Coronary artery (tissue), 2 donors: Measurements from ENCODE around the gene PIK3C2B.
"Not testable (repeated sequence)": the region's sequence is repeated elsewhere in the genome, so short reads cannot be mapped to it uniquely, and the experiment has no call there.

ENCODE experiments used
- DNase-seq: peaks from one replicate; pipeline ENCODE4 v3.0.0-alpha.2; 2017; ENCODE audit warnings: low spot score
- H3K27ac ChIP-seq, 2 donors: fragments of 200-600 bp; sonication (generic); one replicate each; pipeline ENCODE4 v1.5.1; 2016 to 2019
- H3K4me3 ChIP-seq: fragments of 200-600 bp; sonication (generic); 2 replicates; pipeline ENCODE4 v1.5.1; 2016; ENCODE audit warnings: mild to moderate bottlenecking, moderate library complexity
- CTCF ChIP-seq: fragments of 200-600 bp; sonication (generic); IDR thresholded peaks from one replicate; pipeline ENCODE4 v1.5.1; 2019; ENCODE audit warnings: antibody characterized with exemption

Gene PIK3C2B

GRCh38 chr1:204528241-204528640, 33.6 kb upstream of the PIK3C2B start:
- Histone ChIP-seq H3K4me3 (no peak overlapping the region), H3K27ac (no peak overlapping the region)
- DNase-seq: no peak
- no peak for TF ChIP-seq CTCF

GRCh38 chr1:204524986-204525385, 30.4 kb upstream of the PIK3C2B start:
- TF ChIP-seq CTCF: no peak
- DNase-seq: no peak
- Histone ChIP-seq H3K27ac (no peak overlapping the region), H3K4me3 (no peak overlapping the region)

- no peak for TF ChIP-seq CTCF
Measured at GRCh38 chr1:204523605-204524215, 29.1 kb upstream of the PIK3C2B start.

GRCh38 chr1:204521941-204522521, 27.4 kb upstream of the PIK3C2B start:
- not testable (repeated sequence) for DNase-seq, H3K27ac ChIP-seq, H3K4me3 ChIP-seq

More at GRCh38 chr1:204523605-204524215, 29.1 kb upstream of the PIK3C2B start:
- H3K27ac ChIP-seq: no peak overlapping the region
- no peak for DNase-seq
- H3K4me3 ChIP-seq: no peak overlapping the region

- H3K27ac ChIP-seq: no peak overlapping the region
- DNase-seq: no peak
- no peak for TF ChIP-seq CTCF
Measured at GRCh38 chr1:204520834-204521709, 26.5 kb upstream of the PIK3C2B start.

GRCh38 chr1:204517382-204517781, 22.8 kb upstream of the PIK3C2B start:
- DNase-seq, H3K27ac ChIP-seq: not testable (repeated sequence)
- peak overlapping the region; percentile 87 for H3K4me3 ChIP-seq

More at GRCh38 chr1:204520834-204521709, 26.5 kb upstream of the PIK3C2B start:
- no peak overlapping the region for H3K4me3 ChIP-seq

GRCh38 chr1:204516180-204516879, 21.7 kb upstream of the PIK3C2B start, which contains the start of gene MDM4:
MDM4 (plus strand) TSS chr1:204516406; CDS start chr1:204525519, 9,113 bp downstream.
- peak within 1 kb of the TSS; percentile 87 for H3K4me3 ChIP-seq
- peak; percentile 95 for DNase-seq
- peak within 1 kb of the TSS; percentile 82 to 91 for H3K27ac ChIP-seq
- TF ChIP-seq CTCF: no peak
